ENCODE measurements around the gene BMF. TPM values are rescaled to one million over a fixed set of nuclear protein-coding genes. Genes with fewer than 3 reads are reported as not detected.

BMF gene
- total and polyA plus RNA-seq, 7 donors = 0.65 to 7.2 (median 3.4) TPM

- Histone ChIP-seq H3K4me1 (peaks cover 81% of the 10 kb centered on the region), H3K36me3 (ENCODE audit: insufficient read depth in 1 of 2, low read depth in 1 of 2) (no peaks in the 10 kb centered on the region), H3K27me3 (ENCODE audit: insufficient read depth in 3 of 3, low read length in 2 of 3) (no peaks in the 10 kb centered on the region), H3K4me3 (peak overlapping the region; percentile 39), H3K27ac (peak overlapping the region; percentile 93), H3K9me3 (no peaks in the 10 kb centered on the region)
- WGBS, 3 donors = 26 to 43% (median 34%) methylated on average over 7 of the region's 7 CpGs
- intact Hi-C loops (cut with DNase I) = loop anchor here (2.0 to 10.0 kb wide), 4 partner anchors 35 to 319 kb away; partner anchors contain the start of gene FSIP1 (in 1 of the 2)
- no peak for DNase-seq
- no peak for TF ChIP-seq CTCF (IDR thresholded peaks at IDR 0.05)
- ATAC-seq = no peak
These were observed 4.8 kb downstream of the BMF start for GRCh38 chr15:40103864-40104271.

- TF ChIP-seq CTCF (IDR thresholded peaks at IDR 0.05) = no peak
- peak; percentile 72 to 80 (median 78) for ATAC-seq
- H3K4me1 ChIP-seq = peaks cover 87% of the 10 kb centered on the region
- no peaks in the 10 kb centered on the region for H3K36me3 ChIP-seq (ENCODE audit: insufficient read depth in 1 of 2, low read depth in 1 of 2)
- H3K4me3 ChIP-seq = peak overlapping the region; percentile 39
- no peaks in the 10 kb centered on the region for H3K9me3 ChIP-seq
- no peaks in the 10 kb centered on the region for H3K27me3 ChIP-seq (ENCODE audit: insufficient read depth in 3 of 3, low read length in 2 of 3)
- H3K27ac ChIP-seq = peak overlapping the region; percentile 93
- peak; percentile 84 to 96 for DNase-seq
- intact Hi-C loops (cut with DNase I) = loop anchor here (5.0 to 10.0 kb wide), 2 partner anchors 36 to 318 kb away; partner anchors contain the start of gene FSIP1 (in 1 of the 2)
- WGBS, 3 donors = 8 to 21% (median 12%) methylated on average over 26 to 29 of the region's 29 CpGs
These were observed 5.5 kb downstream of the BMF start for GRCh38 chr15:40102897-40103858.

DNA sequence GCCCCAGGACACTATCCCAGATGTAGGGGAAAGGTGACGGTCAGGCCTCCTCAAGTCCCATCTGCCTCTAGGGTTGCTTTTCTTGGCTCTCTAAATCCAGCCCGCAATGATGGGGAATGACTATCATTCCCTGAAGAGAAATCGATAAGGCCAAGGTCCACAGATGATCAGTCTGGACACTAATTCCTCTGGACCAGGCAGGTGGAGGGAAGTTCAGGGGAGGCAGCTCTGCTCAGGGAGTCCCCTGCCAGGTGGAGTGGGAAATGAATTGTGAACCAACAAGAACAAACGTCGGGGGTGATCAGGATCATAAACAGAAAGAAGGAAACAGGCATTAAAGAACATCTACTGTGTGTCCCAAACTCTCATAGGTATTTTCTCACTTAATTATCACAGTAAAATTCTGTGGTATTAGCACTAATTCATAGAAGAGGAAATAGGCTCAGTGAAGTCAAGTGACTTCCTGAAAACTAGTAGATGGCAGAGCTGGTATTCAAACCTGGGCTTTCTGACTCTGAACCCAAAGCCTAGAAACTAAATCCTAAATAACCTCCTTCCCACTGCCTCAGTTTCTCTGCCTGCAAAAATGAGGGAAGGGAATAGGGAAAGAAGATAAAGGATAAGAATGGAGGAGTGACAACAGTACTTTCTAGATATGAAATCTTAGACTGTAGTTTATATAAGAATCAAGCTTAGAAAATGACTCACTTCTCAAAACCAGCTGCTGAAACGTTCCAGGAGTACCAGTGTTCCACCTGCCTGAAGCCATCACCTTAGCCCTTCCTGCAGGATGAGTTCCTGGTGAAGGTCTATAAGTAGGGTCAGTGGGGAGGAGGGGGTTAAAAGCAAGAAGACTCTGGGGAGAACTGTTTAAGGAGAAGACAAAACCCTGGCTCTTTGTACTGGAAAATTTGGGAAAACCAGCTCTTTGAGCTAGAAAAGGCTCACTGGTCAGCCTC, 7.5 kb downstream of the BMF start:
- 55 to 67% (median 58%) methylated on average over 6 of the region's 6 CpGs for WGBS, 3 donors
- no peaks in the 10 kb centered on the region for H3K36me3 ChIP-seq (ENCODE audit: insufficient read depth in 1 of 2, low read depth in 1 of 2)
- DNase-seq = no peak
- no peak overlapping the region for H3K4me3 ChIP-seq
- H3K27ac ChIP-seq = peak overlapping the region; percentile 93
- no peaks in the 10 kb centered on the region for H3K27me3 ChIP-seq (ENCODE audit: insufficient read depth in 3 of 3, low read length in 2 of 3)
- H3K9me3 ChIP-seq = no peaks in the 10 kb centered on the region
- no peak for TF ChIP-seq CTCF (IDR thresholded peaks at IDR 0.05)
- intact Hi-C loops (cut with DNase I) = loop anchor here (5.0 to 10.0 kb wide), 2 partner anchors 34 to 316 kb away; partner anchors contain the start of gene FSIP1 (in 1 of the 2)
- no peak for ATAC-seq
- H3K4me1 ChIP-seq = peaks cover 94% of the 10 kb centered on the region

DNA sequence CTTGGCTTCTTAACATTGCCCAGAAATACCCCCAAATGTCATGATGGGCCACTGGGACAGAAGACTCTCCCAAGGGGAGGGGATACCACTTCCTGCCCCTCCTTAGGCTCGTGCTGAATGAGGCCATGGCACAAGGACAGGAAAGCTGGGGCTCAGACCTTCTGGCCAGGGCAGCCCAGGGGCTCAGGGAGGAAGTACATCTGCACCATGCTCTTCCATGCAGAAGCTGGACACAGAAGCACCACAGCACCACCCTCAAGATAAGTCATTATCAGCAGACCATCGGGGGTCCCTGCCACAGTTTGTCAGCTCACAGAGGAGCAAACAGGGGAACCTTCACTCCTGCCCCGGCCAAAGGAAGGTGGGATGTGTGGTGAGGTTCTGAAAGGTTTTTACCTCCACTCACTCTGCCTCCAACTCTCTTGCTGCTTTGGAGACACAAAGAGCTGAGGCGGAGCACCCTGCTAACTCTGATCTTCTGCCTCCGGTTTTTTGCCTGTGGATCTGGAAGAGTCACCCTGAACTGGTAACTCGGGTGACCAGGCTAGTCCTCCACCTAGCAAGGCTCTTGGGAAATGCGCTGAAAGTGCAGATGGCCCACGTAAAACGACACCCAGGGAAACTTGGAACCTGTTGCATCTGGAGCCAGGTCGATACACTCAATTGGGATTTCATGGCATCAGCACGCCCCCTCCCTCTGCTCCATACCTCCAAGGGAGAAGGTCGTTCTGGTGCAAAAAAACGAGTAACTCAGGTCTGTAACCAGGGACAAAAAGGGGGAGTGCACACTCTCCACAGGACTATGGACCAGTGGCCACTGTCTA, 8.3 kb downstream of the BMF start:
- DNase-seq (no peak), ATAC-seq (no peak)
- Histone ChIP-seq H3K4me3 (no peak overlapping the region), H3K9me3 (no peaks in the 10 kb centered on the region), H3K27ac (peak overlapping the region; percentile 93), H3K36me3 (ENCODE audit: insufficient read depth in 1 of 2, low read depth in 1 of 2) (no peaks in the 10 kb centered on the region), H3K4me1 (peaks cover 97% of the 10 kb centered on the region), H3K27me3 (ENCODE audit: insufficient read depth in 3 of 3, low read length in 2 of 3) (no peaks in the 10 kb centered on the region)
- no peak for TF ChIP-seq CTCF (IDR thresholded peaks at IDR 0.05)
- WGBS, 3 donors = 58 to 76% (median 62%) methylated on average over 13 of the region's 13 CpGs
- intact Hi-C loops (cut with DNase I) = loop anchor here (5.0 to 10.0 kb wide), 2 partner anchors 33 to 316 kb away; partner anchors contain the start of gene FSIP1 (in 1 of the 2)

All from psoas muscle (tissue), 8 donors.